A673 (cell line): Measurements from ENCODE around the gene C11orf16. TPM values are rescaled to one million over a fixed set of nuclear protein-coding genes. Genes with fewer than 3 reads are reported as not detected.

Source experiments
- BruUV-seq: library from RNA; stranded (reverse); fragments of 400-500 nt; replicated peaks from 2 replicates; lab custom pipeline; 2021; lab: Mats Ljungman, UMichigan
- CTCF ChIA-PET: fragments of 300-600 bp; sonication (Branson Sonifier 250); formaldehyde crosslinking; loops from one replicate; lab custom pipeline; 2022; ENCODE audit warnings: antibody characterized with exemption; lab: Charles Lee
- POLR2A ChIA-PET: fragments of 300-600 bp; sonication (Branson Sonifier 250); formaldehyde crosslinking; loops from one replicate; lab custom pipeline; 2022; ENCODE audit warnings: antibody characterized with exemption; ENCODE audit not compliant: low non-redundant PET; lab: Charles Lee
- DNase-seq: peaks from one replicate; pipeline ENCODE4 v3.0.0-alpha.2; 2015; ENCODE audit warnings: low spot score
- H3K27ac ChIP-seq: fragments of 200-600 bp; sonication (generic); 2 replicates; pipeline ENCODE4 v1.5.1; 2016; ENCODE audit warnings: mixed run types, low read depth, mild to moderate bottlenecking, mixed read lengths, antibody characterized with exemption, low read length; ENCODE audit not compliant: poor library complexity, severe bottlenecking
- H3K27me3 ChIP-seq: fragments of 200-600 bp; sonication (generic); replicated peaks from 2 replicates; pipeline ENCODE4 v1.6.1; 2017; ENCODE audit warnings: mixed run types, low read depth, mild to moderate bottlenecking, mixed read lengths, antibody characterized with exemption, low read length; ENCODE audit not compliant: insufficient read depth, poor library complexity
- H3K36me3 ChIP-seq: fragments of 200-600 bp; sonication (generic); 2 replicates; pipeline ENCODE4 v1.6.1; 2016; ENCODE audit warnings: mixed run types, mild to moderate bottlenecking, mixed read lengths, antibody characterized with exemption, low read length; ENCODE audit not compliant: insufficient read depth, poor library complexity, severe bottlenecking
- H3K4me1 ChIP-seq: fragments of 200-600 bp; sonication (generic); 2 replicates; pipeline ENCODE4 v1.6.1; 2017; ENCODE audit warnings: mixed run types, mild to moderate bottlenecking, mixed read lengths, antibody characterized with exemption, low read length; ENCODE audit not compliant: insufficient read depth, poor library complexity, severe bottlenecking
- H3K4me3 ChIP-seq: fragments of 200-600 bp; sonication (generic); 2 replicates; pipeline ENCODE4 v1.5.1; 2016; ENCODE audit warnings: low read depth, mixed run types, mild to moderate bottlenecking, mixed read lengths, low read length; ENCODE audit not compliant: poor library complexity, severe bottlenecking
- H3K9me3 ChIP-seq: fragments of 200-600 bp; sonication (generic); 2 replicates; pipeline ENCODE4 v1.6.1; 2016; ENCODE audit warnings: mixed run types, low read depth, mild to moderate bottlenecking, mixed read lengths, antibody characterized with exemption, low read length; ENCODE audit not compliant: poor library complexity, severe bottlenecking
- CTCF ChIP-seq: fragments of 300-800, 200-600 bp; sonication (generic); conservative IDR thresholded peaks from 2 replicates; pipeline ENCODE4 v1.5.1; 2017; ENCODE audit warnings: low read depth, mild to moderate bottlenecking, antibody characterized with exemption, low read length, moderate library complexity, mixed read lengths
- EZH2 ChIP-seq: fragments of 200-600 bp; sonication (generic); IDR thresholded peaks from 2 replicates; pipeline ENCODE4 v1.6.1; 2017; ENCODE audit warnings: borderline replicate concordance, low read depth, mild to moderate bottlenecking, mixed read lengths, antibody characterized with exemption, low read length; ENCODE audit not compliant: poor library complexity, severe bottlenecking
- intact Hi-C: fragments of 100-400 bp; cut with micrococcal nuclease; formaldehyde crosslinking; loops from one replicate; pipeline ENCODE4 v1.10.0; 2022; ENCODE audit not compliant: unreplicated experiment
- total RNA-seq: library from RNA; stranded (reverse); gene quantifications from 2 replicates; pipeline ENCODE4 v1.2.3, GENCODE V29; 2021

C11orf16 gene
- total RNA-seq, 1 experiment from 2014 or later = not detected

GRCh38 chr11:8961401-8961800 lies 28.7 kb upstream of the C11orf16 start:
- intact Hi-C loops = loop anchor here (10.0 kb wide), 1 partner anchor 277 kb away; the partner anchor contains the start of genes RPL27A and TRIM66

GRCh38 chr11:8959546-8960166 lies 26.9 kb upstream of the C11orf16 start:
- no TSS peak for BruUV-seq

More at GRCh38 chr11:8961401-8961800, 28.7 kb upstream of the C11orf16 start:
- no peak overlapping the region for H3K4me3 ChIP-seq
- no peak overlapping the region for H3K27ac ChIP-seq
- CTCF ChIA-PET = interaction anchor here (0.7 kb wide), 1 partner anchor 176 kb away, joined by 3 read pairs; no protein-coding TSS in a partner anchor
- BruUV-seq = no TSS peak
- no peak for DNase-seq
- H3K27me3 ChIP-seq = no peaks in the 10 kb centered on the region
- H3K9me3 ChIP-seq = no peaks in the 10 kb centered on the region
- no peaks in the 10 kb centered on the region for H3K4me1 ChIP-seq
- POLR2A ChIA-PET = no interaction called here
- no peaks in the 10 kb centered on the region for H3K36me3 ChIP-seq
- TF ChIP-seq CTCF = no peak
- TF ChIP-seq EZH2 = no peak

GRCh38 chr11:8956860-8957259 lies 24.1 kb upstream of the C11orf16 start:
- no TSS peak for BruUV-seq
- TF ChIP-seq EZH2 = no peak
- TF ChIP-seq CTCF = no peak
- DNase-seq = no peak
- no peaks in the 10 kb centered on the region for H3K36me3 ChIP-seq
- no peaks in the 10 kb centered on the region for H3K27me3 ChIP-seq
- intact Hi-C loops = no loop called here
- ChIA-PET POLR2A (no interaction called here), CTCF (interaction anchor here (0.6 kb wide), 1 partner anchor 25 kb away, joined by 3 read pairs; no protein-coding TSS in a partner anchor)
- H3K9me3 ChIP-seq = no peaks in the 10 kb centered on the region
- no peak overlapping the region for H3K27ac ChIP-seq
- no peaks in the 10 kb centered on the region for H3K4me1 ChIP-seq
- no peak overlapping the region for H3K4me3 ChIP-seq

More at GRCh38 chr11:8959546-8960166, 26.9 kb upstream of the C11orf16 start:
- H3K36me3 ChIP-seq = no peaks in the 10 kb centered on the region
- POLR2A ChIA-PET = no interaction called here
- TF ChIP-seq EZH2 (no peak), CTCF (peak; percentile 68)
- DNase-seq = peak; percentile 66
- H3K27ac ChIP-seq = no peak overlapping the region
- no peaks in the 10 kb centered on the region for H3K27me3 ChIP-seq
- intact Hi-C loops = loop anchor here (1.0 to 10.0 kb wide), 2 partner anchors 45 to 275 kb away; partner anchors contain the start of genes RPL27A and TRIM66
- no peaks in the 10 kb centered on the region for H3K9me3 ChIP-seq
- no peak overlapping the region for H3K4me3 ChIP-seq
- H3K4me1 ChIP-seq = no peaks in the 10 kb centered on the region
- CTCF ChIA-PET = interaction anchor here (0.5 to 1.6 kb wide), 9 partner anchors 35 to 697 kb away, joined by 3 to 8 read pairs (median 3); no protein-coding TSS in a partner anchor
